K562 (cell line): ENCODE data around the gene ELL3. TPM values are rescaled to one million over a fixed set of nuclear protein-coding genes. Genes with fewer than 3 reads are reported as not detected.

ENCODE experiments used
- FOXM1 ChIP-seq, 2 experiments: fragments of 450-650 bp in 1 of 2; sonication (generic) in 1 of 2; formaldehyde crosslinking in 1 of 2; IDR thresholded peaks; 2 replicates each; pipeline versions ENCODE4 v1.6.1 to v1.9.0; 2017 to 2022; ENCODE audit warnings: low read depth in 2 of 2, mild to moderate bottlenecking in 2 of 2, missing genetic modification reagents in 1 of 2, moderate library complexity in 1 of 2
- KLF13 ChIP-seq: fragments of 450-650 bp; IDR thresholded peaks from 2 replicates; pipeline ENCODE4 v1.6.1; 2016; ENCODE audit warnings: missing genetic modification characterization, low read depth, mild to moderate bottlenecking, missing compliant biosample characterization, moderate library complexity, borderline replicate concordance
- NELFE ChIP-seq: IDR thresholded peaks from 2 replicates; pipeline ENCODE4 v1.6.1; 2011; ENCODE audit warnings: mild to moderate bottlenecking; ENCODE audit not compliant: insufficient read depth, insufficient read length
- RAD51 ChIP-seq: fragments of 450-650 bp; IDR thresholded peaks from 2 replicates; pipeline ENCODE4 v1.7.1; 2016; ENCODE audit warnings: low read depth, mild to moderate bottlenecking, borderline replicate concordance
- ZNF143 ChIP-seq: sonication (generic); formaldehyde crosslinking; IDR thresholded peaks from 2 replicates; pipeline ENCODE4 v1.9.0; 2022; ENCODE audit warnings: mild to moderate bottlenecking, missing genetic modification reagents
- ZNF239 ChIP-seq: fragments of 250-450 bp; sonication (Bioruptor Pico); IDR thresholded peaks from 2 replicates; pipeline ENCODE4 v1.4.0; 2020; ENCODE audit warnings: mild to moderate bottlenecking
- polyA plus RNA-seq, 8 experiments: library from polyadenylated mRNA; depleted of rRNA in 4 of 8; stranded (reverse) in 5 of 8; unstranded in 3 of 8; fragments of >200 nt; fragmentation: Nextera tagmentation in 2 of 8; fragmentation: Illumina TruSeq in 1 of 8; extraction: Ambion mirVana in 2 of 8; extraction: Trizol in 1 of 8; gene quantifications; 2 replicates each; pipeline versions ENCODE4 v1.2.1 to v1.2.3, GENCODE V29; 2011 to 2014; ENCODE audit warnings: inconsistent platforms in 1 of 8, missing spikeins in 1 of 8
- total RNA-seq, 7 experiments: library from RNA; depleted of rRNA in 6 of 7; stranded (reverse); fragments of >200 nt in 6 of 7; fragmentation: Illumina TruSeq in 2 of 7; extraction: Trizol in 2 of 7; gene quantifications; 2 replicates each; pipeline versions ENCODE4 v1.2.1 to v1.2.3, GENCODE V29; 2011 to 2021; ENCODE audit warnings: low replicate concordance in 1 of 7
- TF ChIP-seq, protein P1 (sequence below), 2 experiments: fragments of 450-650 bp; formaldehyde crosslinking in 1 of 2; IDR thresholded peaks; 2 replicates each; pipeline versions ENCODE4 v1.4.0 to v1.6.1; 2014 to 2020; ENCODE audit warnings: mild to moderate bottlenecking in 2 of 2, borderline replicate concordance in 1 of 2, low read depth in 1 of 2
- TF ChIP-seq, protein P2 (sequence below): sonication (generic); formaldehyde crosslinking; IDR thresholded peaks from 2 replicates; pipeline ENCODE4 v1.8.0; 2022; ENCODE audit warnings: missing genetic modification reagents, mild to moderate bottlenecking, borderline replicate concordance
- TF ChIP-seq, protein P3 (sequence below): sonication (generic); formaldehyde crosslinking; IDR thresholded peaks from 2 replicates; pipeline ENCODE4 v1.8.0; 2022; ENCODE audit warnings: mild to moderate bottlenecking, low read depth, missing genetic modification reagents
- TF ChIP-seq, protein P4 (sequence below): fragments of 450-650 bp; formaldehyde crosslinking; IDR thresholded peaks from 2 replicates; pipeline ENCODE4 v1.4.0; 2020; ENCODE audit warnings: mild to moderate bottlenecking, mixed read lengths

Gene ELL3
- total and polyA plus RNA-seq, 9 of the 15 experiments (the other 6 are each of a cell fraction or from before 2014, with no cell fraction given), result 0.80 to 5.2 (median 2.6) TPM

DNA sequence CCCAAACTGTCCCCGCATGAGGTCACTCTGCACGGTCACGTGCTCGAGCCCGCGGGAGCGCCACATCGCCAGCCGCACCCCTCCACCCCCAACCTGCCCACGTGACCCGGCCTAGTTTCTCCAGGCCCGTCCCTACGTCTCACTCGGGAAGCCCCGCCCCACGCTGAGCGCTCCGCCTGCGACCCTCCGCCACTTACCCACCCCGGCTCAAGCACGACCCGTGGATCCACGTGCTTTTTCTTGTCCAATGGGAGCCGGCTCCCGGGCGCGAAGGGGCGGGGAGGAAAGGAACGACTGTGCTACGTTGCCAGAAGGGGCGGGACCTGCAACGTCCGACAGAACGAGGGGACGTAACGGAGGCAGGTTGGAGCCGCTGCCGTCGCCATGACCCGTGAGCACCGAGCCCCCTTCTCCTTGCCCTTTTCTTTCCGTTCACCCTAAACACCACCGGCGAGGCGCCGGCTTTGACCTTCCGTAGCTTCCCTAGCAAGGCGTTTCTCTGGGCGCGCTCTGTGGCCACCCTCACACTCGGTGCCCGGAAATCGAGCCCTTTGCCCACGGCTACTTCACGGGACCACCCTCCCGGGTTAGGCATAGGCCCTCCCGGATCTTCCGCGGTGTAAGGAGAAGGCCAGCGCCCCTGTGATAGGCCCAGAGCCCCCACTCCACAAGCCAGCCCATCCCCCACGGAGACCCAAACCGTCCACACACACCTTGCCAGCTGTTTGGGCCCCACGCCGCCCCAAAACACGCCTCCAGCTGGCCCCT is 15.4 kb upstream of the ELL3 start, which contains the start of gene SERF2 (continued):
- no peak for TF ChIP-seq NELFE
- TF ChIP-seq, protein P1, sequence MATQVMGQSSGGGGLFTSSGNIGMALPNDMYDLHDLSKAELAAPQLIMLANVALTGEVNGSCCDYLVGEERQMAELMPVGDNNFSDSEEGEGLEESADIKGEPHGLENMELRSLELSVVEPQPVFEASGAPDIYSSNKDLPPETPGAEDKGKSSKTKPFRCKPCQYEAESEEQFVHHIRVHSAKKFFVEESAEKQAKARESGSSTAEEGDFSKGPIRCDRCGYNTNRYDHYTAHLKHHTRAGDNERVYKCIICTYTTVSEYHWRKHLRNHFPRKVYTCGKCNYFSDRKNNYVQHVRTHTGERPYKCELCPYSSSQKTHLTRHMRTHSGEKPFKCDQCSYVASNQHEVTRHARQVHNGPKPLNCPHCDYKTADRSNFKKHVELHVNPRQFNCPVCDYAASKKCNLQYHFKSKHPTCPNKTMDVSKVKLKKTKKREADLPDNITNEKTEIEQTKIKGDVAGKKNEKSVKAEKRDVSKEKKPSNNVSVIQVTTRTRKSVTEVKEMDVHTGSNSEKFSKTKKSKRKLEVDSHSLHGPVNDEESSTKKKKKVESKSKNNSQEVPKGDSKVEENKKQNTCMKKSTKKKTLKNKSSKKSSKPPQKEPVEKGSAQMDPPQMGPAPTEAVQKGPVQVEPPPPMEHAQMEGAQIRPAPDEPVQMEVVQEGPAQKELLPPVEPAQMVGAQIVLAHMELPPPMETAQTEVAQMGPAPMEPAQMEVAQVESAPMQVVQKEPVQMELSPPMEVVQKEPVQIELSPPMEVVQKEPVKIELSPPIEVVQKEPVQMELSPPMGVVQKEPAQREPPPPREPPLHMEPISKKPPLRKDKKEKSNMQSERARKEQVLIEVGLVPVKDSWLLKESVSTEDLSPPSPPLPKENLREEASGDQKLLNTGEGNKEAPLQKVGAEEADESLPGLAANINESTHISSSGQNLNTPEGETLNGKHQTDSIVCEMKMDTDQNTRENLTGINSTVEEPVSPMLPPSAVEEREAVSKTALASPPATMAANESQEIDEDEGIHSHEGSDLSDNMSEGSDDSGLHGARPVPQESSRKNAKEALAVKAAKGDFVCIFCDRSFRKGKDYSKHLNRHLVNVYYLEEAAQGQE (IDR thresholded peaks at IDR 0.05; ENCODE audit: borderline replicate concordance), result peak; percentile 95
- TF ChIP-seq, protein P1 (CRISPR knock-in tag; IDR thresholded peaks at IDR 0.05; ENCODE audit: low read depth), result peak; percentile 56; the same call in 1 of the 2 replicates
- peak; percentile 99 for TF ChIP-seq RAD51
- TF ChIP-seq, protein P2, sequence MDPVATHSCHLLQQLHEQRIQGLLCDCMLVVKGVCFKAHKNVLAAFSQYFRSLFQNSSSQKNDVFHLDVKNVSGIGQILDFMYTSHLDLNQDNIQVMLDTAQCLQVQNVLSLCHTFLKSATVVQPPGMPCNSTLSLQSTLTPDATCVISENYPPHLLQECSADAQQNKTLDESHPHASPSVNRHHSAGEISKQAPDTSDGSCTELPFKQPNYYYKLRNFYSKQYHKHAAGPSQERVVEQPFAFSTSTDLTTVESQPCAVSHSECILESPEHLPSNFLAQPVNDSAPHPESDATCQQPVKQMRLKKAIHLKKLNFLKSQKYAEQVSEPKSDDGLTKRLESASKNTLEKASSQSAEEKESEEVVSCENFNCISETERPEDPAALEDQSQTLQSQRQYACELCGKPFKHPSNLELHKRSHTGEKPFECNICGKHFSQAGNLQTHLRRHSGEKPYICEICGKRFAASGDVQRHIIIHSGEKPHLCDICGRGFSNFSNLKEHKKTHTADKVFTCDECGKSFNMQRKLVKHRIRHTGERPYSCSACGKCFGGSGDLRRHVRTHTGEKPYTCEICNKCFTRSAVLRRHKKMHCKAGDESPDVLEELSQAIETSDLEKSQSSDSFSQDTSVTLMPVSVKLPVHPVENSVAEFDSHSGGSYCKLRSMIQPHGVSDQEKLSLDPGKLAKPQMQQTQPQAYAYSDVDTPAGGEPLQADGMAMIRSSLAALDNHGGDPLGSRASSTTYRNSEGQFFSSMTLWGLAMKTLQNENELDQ, result no peak
- no peak for TF ChIP-seq FOXM1 (IDR thresholded peaks at IDR 0.05; ENCODE audit: low read depth)
- 0 out of 2 replicates have a peak, but pooled peaks have one; percentile 22 for TF ChIP-seq FOXM1 (CRISPR knock-in tag; IDR thresholded peaks at IDR 0.05; ENCODE audit: low read depth)
- 0 out of 2 replicates have a peak, but pooled peaks have one; percentile 25 for TF ChIP-seq KLF13 (tag)
- TF ChIP-seq, protein P3, sequence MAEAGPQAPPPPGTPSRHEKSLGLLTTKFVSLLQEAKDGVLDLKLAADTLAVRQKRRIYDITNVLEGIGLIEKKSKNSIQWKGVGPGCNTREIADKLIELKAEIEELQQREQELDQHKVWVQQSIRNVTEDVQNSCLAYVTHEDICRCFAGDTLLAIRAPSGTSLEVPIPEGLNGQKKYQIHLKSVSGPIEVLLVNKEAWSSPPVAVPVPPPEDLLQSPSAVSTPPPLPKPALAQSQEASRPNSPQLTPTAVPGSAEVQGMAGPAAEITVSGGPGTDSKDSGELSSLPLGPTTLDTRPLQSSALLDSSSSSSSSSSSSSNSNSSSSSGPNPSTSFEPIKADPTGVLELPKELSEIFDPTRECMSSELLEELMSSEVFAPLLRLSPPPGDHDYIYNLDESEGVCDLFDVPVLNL, result 0 out of 2 replicates have a peak, but pooled peaks have one; percentile 66
- TF ChIP-seq, protein P4, sequence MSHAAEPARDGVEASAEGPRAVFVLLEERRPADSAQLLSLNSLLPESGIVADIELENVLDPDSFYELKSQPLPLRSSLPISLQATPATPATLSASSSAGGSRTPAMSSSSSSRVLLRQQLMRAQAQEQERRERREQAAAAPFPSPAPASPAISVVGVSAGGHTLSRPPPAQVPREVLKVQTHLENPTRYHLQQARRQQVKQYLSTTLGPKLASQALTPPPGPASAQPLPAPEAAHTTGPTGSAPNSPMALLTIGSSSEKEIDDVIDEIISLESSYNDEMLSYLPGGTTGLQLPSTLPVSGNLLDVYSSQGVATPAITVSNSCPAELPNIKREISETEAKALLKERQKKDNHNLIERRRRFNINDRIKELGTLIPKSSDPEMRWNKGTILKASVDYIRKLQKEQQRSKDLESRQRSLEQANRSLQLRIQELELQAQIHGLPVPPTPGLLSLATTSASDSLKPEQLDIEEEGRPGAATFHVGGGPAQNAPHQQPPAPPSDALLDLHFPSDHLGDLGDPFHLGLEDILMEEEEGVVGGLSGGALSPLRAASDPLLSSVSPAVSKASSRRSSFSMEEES (CRISPR knock-in tag), result peak; percentile 99
- 0 out of 2 replicates have a peak, but pooled peaks have one; percentile 23 for TF ChIP-seq ZNF143 (CRISPR knock-in tag)
- no peak for TF ChIP-seq ZNF239 (CRISPR knock-in tag)
